DND-41 (cell line): ENCODE data around the gene ETV5.
A peak's percentile ranks its signal among the peaks of the same experiment; 100 is the strongest.
"Not testable (repeated sequence)": the region's sequence is repeated elsewhere in the genome, so short reads cannot be mapped to it uniquely, and the experiment has no call there.

ENCODE experiments used
- ATAC-seq: fragments of 200-7000 bp; cut with Tn5 transposase; 3 replicates; pipeline ENCODE4 v1.9.1; 2021; ENCODE audit warnings: low read depth; ENCODE audit not compliant: insufficient read depth
- DNase-seq: peaks from one replicate; pipeline ENCODE4 v3.0.0-alpha.2; 2020
- H2AFZ ChIP-seq: 2 replicates; pipeline ENCODE4 v1.6.0; 2012; ENCODE audit warnings: low read depth, low read length
- H3K27ac ChIP-seq: 2 replicates; pipeline ENCODE4 v1.5.1; 2012; ENCODE audit warnings: low read length, inconsistent platforms
- H3K27me3 ChIP-seq: fragments of 200-600 bp; sonication (generic); 2 replicates; pipeline ENCODE4 v1.6.0; 2012; ENCODE audit warnings: low read length, mild to moderate bottlenecking, inconsistent platforms; ENCODE audit not compliant: insufficient read depth, poor library complexity
- H3K36me3 ChIP-seq: 2 replicates; pipeline ENCODE4 v1.5.1; 2012; ENCODE audit warnings: low read length, inconsistent platforms; ENCODE audit not compliant: insufficient read depth
- H3K4me1 ChIP-seq: 2 replicates; pipeline ENCODE4 v1.5.1; 2012; ENCODE audit warnings: mild to moderate bottlenecking, low read length; ENCODE audit not compliant: insufficient read depth
- H3K4me2 ChIP-seq: 2 replicates; pipeline ENCODE4 v1.6.0; 2012; ENCODE audit warnings: mild to moderate bottlenecking, moderate library complexity, low read length, inconsistent platforms; ENCODE audit not compliant: insufficient read depth
- H3K4me3 ChIP-seq, 2 experiments: fragments of 200-600 bp in 1 of 2; shearing (Covaris generic) in 1 of 2; 2 replicates each; pipeline ENCODE4 v1.5.1; 2012 to 2016; ENCODE audit warnings: inconsistent platforms in 2 of 2, low read length in 2 of 2, mild to moderate bottlenecking in 2 of 2, low read depth in 1 of 2, moderate library complexity in 1 of 2
- H3K79me2 ChIP-seq: 2 replicates; pipeline ENCODE4 v1.6.0; 2012; ENCODE audit warnings: low read length, inconsistent platforms; ENCODE audit not compliant: insufficient read depth
- H3K9ac ChIP-seq: 2 replicates; pipeline ENCODE4 v1.6.0; 2012; ENCODE audit warnings: low read depth, mild to moderate bottlenecking, inconsistent platforms, low read length, moderate library complexity
- H3K9me3 ChIP-seq: 2 replicates; pipeline ENCODE4 v1.5.1; 2012; ENCODE audit warnings: low read length, moderate library complexity, mild to moderate bottlenecking, inconsistent platforms; ENCODE audit not compliant: insufficient read depth, severe bottlenecking
- H4K20me1 ChIP-seq: 2 replicates; pipeline ENCODE4 v1.6.0; 2012; ENCODE audit warnings: low read length; ENCODE audit not compliant: insufficient read depth
- EZH2 ChIP-seq: IDR thresholded peaks from 3 replicates; pipeline ENCODE4 v1.6.1; 2012; ENCODE audit warnings: borderline replicate concordance, low read depth, mild to moderate bottlenecking, moderate library complexity, low read length, inconsistent platforms; ENCODE audit not compliant: severe bottlenecking
- TF ChIP-seq, protein P1 (sequence below): IDR thresholded peaks from 2 replicates; pipeline ENCODE4 v1.5.1; 2012; ENCODE audit warnings: borderline replicate concordance, low read length, moderate library complexity, mild to moderate bottlenecking; ENCODE audit not compliant: poor library complexity, severe bottlenecking; ENCODE audit errors: extremely low read depth

The ETV5 gene

DNA sequence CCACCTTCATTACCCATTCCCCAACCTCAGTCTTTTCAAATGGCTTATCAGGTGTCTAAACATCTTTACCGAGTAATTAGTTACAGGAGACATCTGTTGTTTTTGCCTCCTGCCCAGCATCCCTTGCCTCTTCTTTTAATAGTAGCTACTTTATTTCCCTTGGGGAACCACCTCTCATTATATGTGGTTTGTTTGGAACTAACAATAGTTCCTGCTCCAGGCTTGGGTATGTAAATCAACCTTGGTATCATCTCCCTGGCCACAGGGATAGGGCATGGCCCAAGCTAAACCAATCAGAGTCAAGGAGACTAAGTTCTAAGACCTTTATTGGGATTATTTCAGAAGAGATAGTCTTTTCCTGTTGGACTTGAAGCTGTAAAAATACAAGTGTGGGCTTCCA is 76.6 kb downstream of the ETV5 start:
- no peak overlapping the region for H3K4me2 ChIP-seq
- no peaks in the 10 kb centered on the region for H3K79me2 ChIP-seq
- no peak overlapping the region for H3K27ac ChIP-seq
- H3K9me3 ChIP-seq, result no peaks in the 10 kb centered on the region
- no peaks in the 10 kb centered on the region for H3K27me3 ChIP-seq
- H4K20me1 ChIP-seq, result no peaks in the 10 kb centered on the region
- H3K36me3 ChIP-seq, result no peaks in the 10 kb centered on the region
- H2AFZ ChIP-seq, result no peak overlapping the region
- ATAC-seq (no peak), DNase-seq (no peak)
- no peaks in the 10 kb centered on the region for H3K4me1 ChIP-seq
- no peak overlapping the region for H3K9ac ChIP-seq
- no peak for TF ChIP-seq EZH2
- TF ChIP-seq, protein P1, sequence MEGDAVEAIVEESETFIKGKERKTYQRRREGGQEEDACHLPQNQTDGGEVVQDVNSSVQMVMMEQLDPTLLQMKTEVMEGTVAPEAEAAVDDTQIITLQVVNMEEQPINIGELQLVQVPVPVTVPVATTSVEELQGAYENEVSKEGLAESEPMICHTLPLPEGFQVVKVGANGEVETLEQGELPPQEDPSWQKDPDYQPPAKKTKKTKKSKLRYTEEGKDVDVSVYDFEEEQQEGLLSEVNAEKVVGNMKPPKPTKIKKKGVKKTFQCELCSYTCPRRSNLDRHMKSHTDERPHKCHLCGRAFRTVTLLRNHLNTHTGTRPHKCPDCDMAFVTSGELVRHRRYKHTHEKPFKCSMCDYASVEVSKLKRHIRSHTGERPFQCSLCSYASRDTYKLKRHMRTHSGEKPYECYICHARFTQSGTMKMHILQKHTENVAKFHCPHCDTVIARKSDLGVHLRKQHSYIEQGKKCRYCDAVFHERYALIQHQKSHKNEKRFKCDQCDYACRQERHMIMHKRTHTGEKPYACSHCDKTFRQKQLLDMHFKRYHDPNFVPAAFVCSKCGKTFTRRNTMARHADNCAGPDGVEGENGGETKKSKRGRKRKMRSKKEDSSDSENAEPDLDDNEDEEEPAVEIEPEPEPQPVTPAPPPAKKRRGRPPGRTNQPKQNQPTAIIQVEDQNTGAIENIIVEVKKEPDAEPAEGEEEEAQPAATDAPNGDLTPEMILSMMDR, result no peak
- no peak overlapping the region for H3K4me3 ChIP-seq

DNA sequence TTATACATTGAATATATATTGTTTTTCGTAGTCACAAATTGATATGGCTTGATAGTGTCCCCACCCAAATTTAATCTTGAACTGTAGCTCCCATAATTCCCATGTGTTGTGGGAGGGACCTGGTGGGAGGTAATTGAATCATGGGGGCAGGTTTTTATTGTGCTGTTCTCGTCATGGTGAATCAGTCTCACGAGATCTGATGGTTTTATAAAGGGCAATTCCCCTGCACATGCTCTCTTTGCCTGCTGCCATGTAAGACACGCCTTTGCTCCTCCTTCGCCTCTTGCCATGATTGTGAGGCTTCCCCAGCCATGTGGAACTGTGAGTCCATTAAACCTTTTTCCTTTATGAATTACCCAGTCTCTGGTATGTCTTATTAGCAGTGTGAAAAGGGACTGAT is 82.9 kb downstream of the ETV5 start:
- H3K27ac ChIP-seq, DNase-seq, H3K4me2 ChIP-seq, H3K4me1 ChIP-seq, H2AFZ ChIP-seq, H3K9me3 ChIP-seq, H4K20me1 ChIP-seq, H3K79me2 ChIP-seq, H3K4me3 ChIP-seq, H3K9ac ChIP-seq, ATAC-seq, H3K36me3 ChIP-seq: not testable (repeated sequence)
- H3K27me3 ChIP-seq, result peaks cover 29% of the 10 kb centered on the region

DNA sequence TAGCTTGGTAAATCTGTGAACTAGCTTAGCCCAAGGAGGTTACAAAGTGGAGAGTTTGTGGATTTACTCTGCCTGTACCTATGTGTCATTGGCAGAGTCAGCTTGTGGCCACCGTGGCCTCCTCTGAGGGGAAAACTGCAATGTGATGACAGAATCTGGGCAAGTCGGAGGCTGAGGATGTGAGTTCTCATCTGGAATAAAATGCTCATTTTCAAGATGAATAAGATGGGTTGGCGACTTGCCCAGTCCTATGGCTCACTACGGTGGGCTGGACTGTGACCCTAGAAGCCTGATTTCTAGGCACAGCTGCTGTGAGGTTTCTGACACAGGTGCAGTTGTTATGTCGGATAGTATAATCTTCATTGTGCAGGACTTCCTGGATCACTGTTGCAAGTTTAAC is 83.7 kb downstream of the ETV5 start:
- H3K27me3 ChIP-seq, result peaks cover 29% of the 10 kb centered on the region
- H3K79me2 ChIP-seq, result no peaks in the 10 kb centered on the region
- no peak overlapping the region for H3K4me2 ChIP-seq
- no peaks in the 10 kb centered on the region for H3K36me3 ChIP-seq
- H4K20me1 ChIP-seq, result no peaks in the 10 kb centered on the region; the same call in 1 of the 2 replicates
- H3K27ac ChIP-seq, result no peak overlapping the region
- H3K9ac ChIP-seq, result no peak overlapping the region
- H3K4me1 ChIP-seq, result no peaks in the 10 kb centered on the region
- 0 out of 3 replicates have a peak, but pooled peaks have one; percentile 27 for ATAC-seq
- H3K4me3 ChIP-seq, result no peak overlapping the region
- no peak for DNase-seq
- H2AFZ ChIP-seq, result no peak overlapping the region
- no peaks in the 10 kb centered on the region for H3K9me3 ChIP-seq
- TF ChIP-seq, protein P1, result no peak
- no peak for TF ChIP-seq EZH2

DNA sequence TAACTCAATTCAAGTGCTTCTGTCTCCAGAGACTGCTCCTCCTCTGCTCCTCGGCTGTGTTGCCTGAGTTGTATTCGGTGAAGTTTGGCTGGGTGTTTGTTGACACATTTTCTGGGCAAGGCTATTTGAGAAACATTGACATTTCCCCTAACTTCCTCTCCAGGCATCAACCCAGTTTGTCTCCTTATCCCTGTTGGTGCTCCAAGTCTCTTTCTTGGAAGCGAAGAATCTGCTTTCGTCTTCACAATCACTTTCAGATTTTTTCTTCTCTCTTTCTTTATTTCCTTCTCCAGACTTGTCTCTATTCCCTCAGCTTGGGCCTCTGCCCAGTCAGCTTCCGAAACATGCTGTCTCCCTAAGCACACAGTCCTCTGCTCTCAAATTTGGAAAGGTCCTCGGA is 84.7 kb downstream of the ETV5 start:
- no peak for DNase-seq
- Histone ChIP-seq H3K79me2 (no peaks in the 10 kb centered on the region), H3K36me3 (no peaks in the 10 kb centered on the region), H3K4me1 (no peaks in the 10 kb centered on the region), H3K9ac (no peak overlapping the region), H3K4me3 (no peak overlapping the region), H3K27me3 (peaks cover 29% of the 10 kb centered on the region), H4K20me1 (no peaks in the 10 kb centered on the region; the same call in 1 of the 2 replicates), H3K9me3 (no peaks in the 10 kb centered on the region), H2AFZ (no peak overlapping the region), H3K4me2 (no peak overlapping the region), H3K27ac (no peak overlapping the region)
- TF ChIP-seq, protein P1, result no peak
- TF ChIP-seq EZH2, result no peak
- ATAC-seq, result no peak
